Stimulated activated CD8-positive, alpha-beta memory T cell treated with anti-CD3 and anti-CD28 coated beads, Interleukin-12 subunit alpha, Interleukin-12 subunit beta, amount 100 ng/mL, for 4 hours (primary cell): ENCODE measurements around the gene DNAH14.
"Not testable (repeated sequence)": the region's sequence is repeated elsewhere in the genome, so short reads cannot be mapped to it uniquely, and the experiment has no call there.

ENCODE experiments used
- DNase-seq: peaks from one replicate; pipeline ENCODE4 v3.0.0-alpha.2; 2020; ENCODE audit warnings: low read depth

DNAH14 gene

DNA sequence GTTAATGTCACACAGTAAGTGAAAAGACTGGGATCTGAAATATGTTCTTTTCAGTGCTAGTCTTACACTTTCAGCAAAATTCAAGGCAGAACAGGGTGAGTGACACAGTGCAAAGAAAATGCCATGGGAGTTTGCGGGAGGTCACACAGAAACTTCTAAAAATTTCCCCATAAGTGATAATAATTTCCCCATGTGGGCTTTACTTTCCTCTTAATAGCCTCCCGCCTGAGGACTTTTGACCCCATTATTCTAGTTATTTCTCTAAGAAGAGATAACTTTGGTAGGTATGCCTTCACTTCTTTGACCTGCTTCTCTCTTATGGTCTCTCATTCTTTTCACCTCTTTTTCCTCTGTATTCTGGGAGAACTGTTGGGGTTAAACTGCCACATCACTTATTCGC lies 8.1 kb upstream of the DNAH14 start:
- no peak for DNase-seq

- DNase-seq = no peak
Measured at GRCh38 chr1:224922404-224923164, 6.9 kb upstream of the DNAH14 start.

DNA sequence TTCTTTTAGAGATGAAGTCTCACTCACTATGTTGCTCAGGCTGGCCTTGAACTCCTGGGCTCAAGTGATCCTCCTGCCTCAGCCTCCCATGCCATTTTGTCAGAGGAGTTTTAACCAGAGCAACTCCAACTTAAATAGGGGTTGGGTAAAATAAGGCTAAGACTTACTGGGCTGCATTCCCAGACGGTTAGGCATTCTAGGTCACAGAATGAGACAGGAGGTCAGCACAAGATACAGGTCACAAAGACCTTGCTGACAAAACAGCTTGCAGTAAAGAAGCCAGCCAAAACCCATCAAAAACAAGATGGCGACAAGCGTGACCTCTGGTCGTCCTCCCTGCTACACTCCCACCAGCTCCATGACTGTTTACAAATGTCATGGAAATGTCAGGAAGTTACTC lies 5.7 kb upstream of the DNAH14 start:
- DNase-seq = no peak

DNA sequence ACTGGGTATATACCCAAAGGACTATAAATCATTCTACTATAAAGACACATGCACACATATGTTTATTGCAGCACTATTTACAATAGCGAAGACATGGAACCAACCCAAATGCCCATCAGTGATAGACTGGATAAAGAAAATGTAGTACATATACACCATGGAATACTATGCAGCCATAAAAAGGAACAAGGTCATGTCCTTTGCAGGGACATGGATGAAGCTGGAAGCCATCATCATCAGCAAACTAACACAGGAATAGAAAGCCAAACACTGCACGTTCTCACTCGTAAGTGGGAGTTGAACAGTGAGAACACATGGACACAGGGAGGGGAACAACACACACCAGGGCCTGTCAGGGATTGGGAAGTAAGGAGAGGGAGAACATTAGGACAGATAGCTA lies 1.8 kb upstream of the DNAH14 start:
- DNase-seq = not testable (repeated sequence)

DNA sequence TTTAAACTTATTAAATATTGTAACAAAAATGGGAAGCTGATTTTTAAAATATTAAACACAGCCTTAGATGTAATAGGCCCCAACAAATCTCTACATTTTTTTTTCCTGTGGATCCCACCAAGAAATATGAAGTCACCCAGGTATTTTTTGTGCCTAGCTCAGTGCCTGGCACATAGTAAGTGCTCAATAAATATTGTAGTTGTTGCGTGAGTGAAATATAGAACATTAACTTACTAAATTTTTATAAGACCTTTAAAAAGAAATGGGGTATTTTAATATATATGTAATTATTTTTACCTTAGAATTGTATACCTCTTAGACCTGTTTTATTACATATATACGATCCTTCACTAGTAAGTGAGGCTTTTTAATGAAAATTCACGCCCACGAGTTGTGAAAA lies 569 bp upstream of the DNAH14 start:
- DNase-seq = no peak

DNA sequence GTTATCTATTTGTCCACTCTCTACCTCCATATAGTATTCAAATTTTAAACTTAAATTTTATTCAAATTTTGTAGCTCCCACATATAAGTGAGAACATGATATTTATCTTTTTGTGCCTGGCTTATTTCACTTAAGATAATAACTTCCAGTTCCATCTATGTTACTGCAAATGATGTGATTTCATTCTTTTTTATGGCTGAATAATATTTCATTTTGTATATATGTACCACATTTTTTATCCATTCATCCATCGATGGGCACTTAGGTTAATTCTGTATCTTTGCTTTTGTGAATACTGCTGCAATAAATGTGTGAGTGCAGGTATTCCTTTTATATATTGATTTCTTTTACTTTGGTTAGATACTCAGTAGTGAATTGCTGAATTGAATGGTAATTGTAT lies 2.1 kb downstream of the DNAH14 start:
- no peak for DNase-seq

DNA sequence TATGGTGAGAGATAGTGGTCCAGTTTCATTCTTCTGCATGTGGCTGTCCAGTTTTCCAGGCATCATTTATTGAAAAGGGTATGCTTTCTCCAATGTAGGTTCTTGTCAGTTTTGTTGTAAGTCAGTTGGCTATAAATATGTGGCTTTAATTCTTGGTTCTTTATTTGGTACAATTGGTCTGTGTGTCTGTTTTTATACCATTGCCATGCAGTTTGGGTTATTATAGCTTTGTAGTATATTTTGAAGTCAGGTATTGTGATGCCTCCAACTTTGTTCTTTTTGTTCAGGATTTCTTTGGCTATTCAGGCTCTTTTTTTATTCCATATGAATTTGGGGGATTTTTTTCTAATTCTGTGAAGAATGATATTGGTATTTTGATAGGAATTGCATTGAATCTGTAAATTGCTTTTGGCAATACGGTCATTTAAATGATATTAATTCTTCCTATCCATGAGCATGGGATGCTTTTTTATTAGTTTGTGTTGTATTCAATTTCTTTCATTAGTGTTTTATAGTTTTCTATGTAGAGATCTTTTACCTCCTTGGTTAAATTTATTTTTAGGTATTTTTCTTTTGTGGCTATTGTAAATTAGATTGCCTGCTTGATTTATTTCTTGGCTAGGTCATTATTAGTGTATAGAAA lies 3.3 kb downstream of the DNAH14 start:
- no peak for DNase-seq

DNA sequence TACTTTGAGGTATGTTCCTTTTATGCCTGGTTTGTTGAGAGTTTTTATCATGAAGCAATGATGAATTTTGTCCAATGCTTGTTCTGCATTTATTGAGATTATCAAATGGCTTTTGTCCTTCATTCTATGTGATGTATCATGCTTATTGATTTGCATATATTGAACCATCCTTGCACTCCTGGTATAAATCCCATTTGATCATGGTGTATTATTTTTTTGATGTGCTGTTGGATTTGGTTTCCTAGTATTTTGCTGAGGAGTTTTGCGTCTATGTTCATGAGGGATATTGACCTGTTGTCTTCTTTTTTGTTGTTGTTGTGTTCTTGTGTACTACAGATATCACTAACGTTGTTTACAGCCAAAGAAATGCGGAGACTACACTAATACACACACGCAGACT lies 4.1 kb downstream of the DNAH14 start:
- no peak for DNase-seq

DNA sequence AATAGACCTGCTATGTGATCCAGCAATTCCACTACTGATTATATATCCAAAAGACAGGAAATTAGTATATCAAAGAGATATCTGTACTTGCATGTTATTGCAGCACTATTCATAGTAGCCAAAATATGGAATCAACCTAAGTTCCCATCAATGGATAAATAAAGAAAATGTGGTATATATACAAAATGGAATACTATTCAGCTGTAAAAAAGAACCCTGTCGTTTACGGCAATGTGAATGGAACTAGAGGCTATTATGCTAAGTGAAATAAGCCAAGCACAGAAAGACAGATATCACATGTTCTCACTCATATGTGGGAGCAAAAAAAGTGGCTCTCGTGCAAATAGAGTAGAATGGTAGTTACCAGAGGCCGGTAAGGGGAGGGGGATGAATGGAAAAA lies 9.2 kb downstream of the DNAH14 start:
- no peak for DNase-seq

DNA sequence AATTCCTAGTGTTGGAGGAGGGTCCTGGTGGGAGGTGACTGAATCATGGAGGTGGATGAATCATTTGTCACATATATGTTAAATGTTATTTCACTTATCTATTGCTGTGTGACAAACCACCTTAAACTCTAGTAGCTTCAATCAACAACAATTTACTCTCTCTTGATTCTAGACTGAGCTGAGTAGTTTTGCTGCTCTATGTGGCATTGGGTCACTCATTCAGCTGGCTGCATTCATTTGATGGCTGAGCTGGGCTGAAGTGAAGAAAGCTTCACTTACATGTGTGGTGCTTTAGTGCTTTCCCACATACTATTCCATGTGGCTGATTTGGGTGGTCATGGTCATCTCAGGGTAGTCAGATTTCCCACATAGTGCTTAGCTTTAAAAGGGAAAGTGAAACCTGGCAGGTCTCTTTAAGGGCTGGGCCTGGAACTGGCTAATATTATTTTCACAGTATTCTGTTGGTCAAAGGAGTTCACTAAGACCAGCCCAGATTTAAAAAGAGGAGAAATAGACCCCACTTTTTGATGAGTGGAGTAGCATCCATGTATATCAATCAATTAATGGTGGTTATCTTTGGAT lies 10.5 kb downstream of the DNAH14 start:
- no peak for DNase-seq

- DNase-seq = not testable (repeated sequence)
Measured at GRCh38 chr1:224940735-224941134, 11.3 kb downstream of the DNAH14 start.

GRCh38 chr1:224945651-224946348 lies 16.3 kb downstream of the DNAH14 start:
- DNase-seq = not testable (repeated sequence)

- not testable (repeated sequence) for DNase-seq
Measured at GRCh38 chr1:224946349-224946691, 16.8 kb downstream of the DNAH14 start.

DNA sequence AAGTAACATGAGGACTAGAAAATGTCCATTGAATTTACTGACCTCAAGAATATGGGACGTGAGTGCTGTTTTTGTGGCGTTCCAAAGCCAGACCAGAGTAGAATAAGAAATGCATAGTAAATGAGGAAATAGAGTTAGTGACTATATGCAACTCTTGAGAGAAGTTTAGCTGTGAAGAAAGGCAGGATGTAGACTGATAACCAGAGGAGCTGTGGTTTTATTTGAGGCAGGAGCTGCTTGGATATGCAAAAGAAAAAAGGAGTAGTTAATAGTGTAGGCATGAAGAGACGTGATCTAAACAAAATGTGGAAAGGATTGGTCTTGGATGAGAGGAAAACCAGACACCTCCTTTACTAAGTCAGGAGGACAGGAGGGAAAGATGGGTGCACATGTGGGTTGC lies 28.2 kb downstream of the DNAH14 start:
- no peak for DNase-seq

GRCh38 chr1:224958490-224958889 lies 29.0 kb downstream of the DNAH14 start:
- DNase-seq = no peak

GRCh38 chr1:224959115-224959514 lies 29.6 kb downstream of the DNAH14 start:
- DNase-seq = no peak

GRCh38 chr1:224959656-224960055 lies 30.2 kb downstream of the DNAH14 start:
- no peak for DNase-seq

DNA sequence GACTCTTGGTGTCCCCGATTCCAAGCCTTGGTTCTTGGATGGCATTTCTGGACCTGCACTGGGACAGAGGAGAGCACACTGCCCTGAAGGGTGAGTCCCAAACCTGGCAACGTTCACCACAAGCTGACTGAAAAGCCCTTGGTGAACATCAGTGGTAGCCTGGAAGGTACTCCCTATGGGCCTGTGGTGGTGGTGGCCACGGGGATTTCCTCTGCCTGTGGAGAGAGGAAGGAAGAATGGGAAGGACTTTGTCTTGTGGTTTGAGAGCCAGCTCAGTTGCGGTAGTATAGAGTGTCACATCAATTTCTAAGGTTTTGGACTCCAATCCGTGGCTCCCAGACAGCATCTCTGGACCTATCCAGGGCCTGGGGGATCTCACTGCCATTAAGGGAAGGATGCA lies 50.7 kb downstream of the DNAH14 start:
- no peak for DNase-seq

DNA sequence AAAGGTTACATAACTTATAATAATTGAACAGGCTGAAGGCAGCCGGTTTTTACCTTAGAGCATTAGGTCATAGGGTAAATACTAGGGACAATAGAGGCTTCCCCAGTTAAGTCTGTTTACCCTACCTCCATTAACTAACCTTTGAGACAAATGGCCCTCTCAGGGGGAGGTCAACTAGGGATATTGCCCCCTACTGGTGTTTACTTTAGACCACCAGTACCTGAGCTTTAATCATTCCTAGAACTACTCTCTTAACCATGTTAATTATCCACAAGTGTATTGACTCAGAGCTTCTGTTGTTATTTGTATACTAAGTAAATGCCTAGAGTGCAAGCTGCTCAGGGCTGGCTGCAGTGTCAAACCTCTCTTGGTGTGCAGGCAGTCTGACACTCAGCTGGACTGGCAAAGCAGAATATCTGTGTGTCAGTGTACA lies 52.5 kb downstream of the DNAH14 start:
- DNase-seq = not testable (repeated sequence)

DNA sequence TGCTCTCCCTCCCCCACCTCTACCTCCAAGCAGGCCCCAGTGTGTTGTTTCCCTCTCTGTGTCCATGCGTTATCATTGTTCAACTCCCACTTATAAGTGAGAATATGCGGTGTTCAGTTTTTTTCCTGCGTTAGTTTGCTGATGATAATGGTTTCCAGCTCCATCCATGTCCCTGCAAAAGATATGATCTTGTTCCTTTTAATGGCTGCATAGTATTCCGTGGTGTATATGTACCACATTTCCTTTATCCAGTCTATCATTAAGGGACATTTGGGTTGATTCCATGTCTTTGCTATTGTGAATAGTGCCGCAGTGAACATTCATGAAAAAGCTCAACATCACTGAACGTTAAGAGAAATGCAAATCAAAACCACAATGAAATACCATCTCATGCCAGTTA lies 58.6 kb downstream of the DNAH14 start:
- DNase-seq = no peak

DNA sequence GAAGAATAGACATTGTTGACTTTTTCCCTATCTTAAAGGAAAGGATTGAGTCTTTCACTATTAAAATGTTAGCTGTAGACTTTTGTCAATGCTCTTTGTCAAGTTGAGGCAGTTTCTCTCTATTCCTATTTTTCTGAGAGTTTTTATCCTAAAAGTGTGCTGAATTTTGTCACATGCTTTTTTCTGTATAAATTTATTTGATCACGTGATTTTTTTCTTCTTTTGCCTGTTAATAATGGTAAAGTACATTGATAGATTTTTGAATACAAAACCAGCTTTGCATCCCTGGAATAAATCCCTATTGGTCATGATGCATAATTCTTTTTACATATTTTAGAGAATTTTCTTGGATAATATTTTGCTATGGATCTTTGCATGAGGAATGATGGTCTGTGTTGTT lies 60.1 kb downstream of the DNAH14 start:
- no peak for DNase-seq

DNA sequence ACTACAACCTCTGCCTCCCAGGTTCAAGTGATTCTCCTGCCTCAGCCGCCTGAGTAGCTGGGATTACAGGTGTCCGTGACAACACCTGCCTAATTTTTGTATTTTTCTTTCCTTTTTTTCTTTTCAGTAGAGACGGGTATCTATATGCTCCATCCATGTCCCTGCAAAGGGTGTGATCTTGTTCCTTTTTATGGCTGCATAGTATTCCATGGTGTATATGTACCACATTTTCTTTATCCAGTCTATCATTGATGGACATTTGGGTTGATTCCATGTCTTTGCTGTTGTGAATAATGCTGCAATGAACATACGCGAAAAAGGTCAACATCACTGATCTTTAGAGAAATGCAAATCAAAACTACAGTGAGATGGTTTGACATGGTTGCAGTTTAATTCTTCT lies 62.1 kb downstream of the DNAH14 start:
- not testable (repeated sequence) for DNase-seq

GRCh38 chr1:224995602-224996001 lies 66.1 kb downstream of the DNAH14 start:
- DNase-seq = no peak
